WTC11 (cell line): Measurements from ENCODE around the gene SEMA5B.

ENCODE experiments used
- CBFB ChIP-seq: sonication (generic); formaldehyde crosslinking; IDR thresholded peaks from 2 replicates; pipeline ENCODE4 v1.8.1; 2022; ENCODE audit warnings: mild to moderate bottlenecking, low read depth, missing genetic modification reagents
- FOXJ3 ChIP-seq: sonication (generic); formaldehyde crosslinking; IDR thresholded peaks from 2 replicates; pipeline ENCODE4 v1.9.0; 2021; ENCODE audit warnings: missing genetic modification reagents, mild to moderate bottlenecking, borderline replicate concordance
- JAZF1 ChIP-seq: fragments of 250-450 bp; sonication (Bioruptor Pico); IDR thresholded peaks from 2 replicates; pipeline ENCODE4 v1.9.0; 2021; ENCODE audit warnings: moderate library complexity, mild to moderate bottlenecking, inconsistent platforms
- JUN ChIP-seq: sonication (generic); formaldehyde crosslinking; IDR thresholded peaks from 2 replicates; pipeline ENCODE4 v1.8.0; 2023; ENCODE audit warnings: mild to moderate bottlenecking, missing genetic modification reagents
- ZNF121 ChIP-seq: sonication (generic); formaldehyde crosslinking; IDR thresholded peaks from 2 replicates; pipeline ENCODE4 v1.8.0; 2023; ENCODE audit warnings: missing genetic modification reagents
- TF ChIP-seq, protein P1 (sequence below): fragments of 200-600 bp; IDR thresholded peaks from 2 replicates; pipeline ENCODE4 v1.8.0; 2022; ENCODE audit warnings: antibody characterized with exemption
- TF ChIP-seq, protein P2 (sequence below): sonication (generic); formaldehyde crosslinking; IDR thresholded peaks from 2 replicates; pipeline ENCODE4 v1.8.1; 2023; ENCODE audit warnings: mild to moderate bottlenecking, moderate library complexity, missing genetic modification reagents

- no peak for TF ChIP-seq CBFB
- TF ChIP-seq, protein P1, sequence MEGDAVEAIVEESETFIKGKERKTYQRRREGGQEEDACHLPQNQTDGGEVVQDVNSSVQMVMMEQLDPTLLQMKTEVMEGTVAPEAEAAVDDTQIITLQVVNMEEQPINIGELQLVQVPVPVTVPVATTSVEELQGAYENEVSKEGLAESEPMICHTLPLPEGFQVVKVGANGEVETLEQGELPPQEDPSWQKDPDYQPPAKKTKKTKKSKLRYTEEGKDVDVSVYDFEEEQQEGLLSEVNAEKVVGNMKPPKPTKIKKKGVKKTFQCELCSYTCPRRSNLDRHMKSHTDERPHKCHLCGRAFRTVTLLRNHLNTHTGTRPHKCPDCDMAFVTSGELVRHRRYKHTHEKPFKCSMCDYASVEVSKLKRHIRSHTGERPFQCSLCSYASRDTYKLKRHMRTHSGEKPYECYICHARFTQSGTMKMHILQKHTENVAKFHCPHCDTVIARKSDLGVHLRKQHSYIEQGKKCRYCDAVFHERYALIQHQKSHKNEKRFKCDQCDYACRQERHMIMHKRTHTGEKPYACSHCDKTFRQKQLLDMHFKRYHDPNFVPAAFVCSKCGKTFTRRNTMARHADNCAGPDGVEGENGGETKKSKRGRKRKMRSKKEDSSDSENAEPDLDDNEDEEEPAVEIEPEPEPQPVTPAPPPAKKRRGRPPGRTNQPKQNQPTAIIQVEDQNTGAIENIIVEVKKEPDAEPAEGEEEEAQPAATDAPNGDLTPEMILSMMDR = no peak
- TF ChIP-seq JAZF1 (CRISPR knock-in tag) = no peak
- TF ChIP-seq ZNF121 (CRISPR knock-in tag) = no peak
- no peak for TF ChIP-seq FOXJ3 (CRISPR knock-in tag)
- TF ChIP-seq, protein P2, sequence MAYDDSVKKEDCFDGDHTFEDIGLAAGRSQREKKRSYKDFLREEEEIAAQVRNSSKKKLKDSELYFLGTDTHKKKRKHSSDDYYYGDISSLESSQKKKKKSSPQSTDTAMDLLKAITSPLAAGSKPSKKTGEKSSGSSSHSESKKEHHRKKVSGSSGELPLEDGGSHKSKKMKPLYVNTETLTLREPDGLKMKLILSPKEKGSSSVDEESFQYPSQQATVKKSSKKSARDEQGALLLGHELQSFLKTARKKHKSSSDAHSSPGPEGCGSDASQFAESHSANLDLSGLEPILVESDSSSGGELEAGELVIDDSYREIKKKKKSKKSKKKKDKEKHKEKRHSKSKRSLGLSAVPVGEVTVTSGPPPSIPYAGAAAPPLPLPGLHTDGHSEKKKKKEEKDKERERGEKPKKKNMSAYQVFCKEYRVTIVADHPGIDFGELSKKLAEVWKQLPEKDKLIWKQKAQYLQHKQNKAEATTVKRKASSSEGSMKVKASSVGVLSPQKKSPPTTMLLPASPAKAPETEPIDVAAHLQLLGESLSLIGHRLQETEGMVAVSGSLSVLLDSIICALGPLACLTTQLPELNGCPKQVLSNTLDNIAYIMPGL (CRISPR knock-in tag) = no peak
- no peak for TF ChIP-seq JUN (CRISPR knock-in tag)
Observed at GRCh38 chr3:123024056-123024455, 3.5 kb downstream of the SEMA5B start.
